ENCODE measurements around the gene PPP1R1A. TPM values are rescaled to one million over a fixed set of nuclear protein-coding genes. Genes with fewer than 3 reads are reported as not detected.
A peak's percentile ranks its signal among the peaks of the same experiment; 100 is the strongest.

PPP1R1A gene
- total RNA-seq, 2 experiments from 2014 or later, result not detected

GRCh38 chr12:54612225-54612750 lies 23.8 kb upstream of the PPP1R1A start:
- Mint-ChIP-seq H3K36me3 (ENCODE audit: low read depth) (no peaks in the 10 kb centered on the region), H3K4me3 (no peak overlapping the region), H3K27me3 (peaks cover 35% of the 10 kb centered on the region), H3K27ac (no peak overlapping the region), H3K4me1 (no peaks in the 10 kb centered on the region), H3K9me3 (no peaks in the 10 kb centered on the region)
- DNase-seq, result no peak
- ChIA-PET POLR2A (no interaction called here), CTCF (no interaction called here)

GRCh38 chr12:54611715-54612149 lies 23.3 kb upstream of the PPP1R1A start:
- ChIA-PET CTCF (no interaction called here), POLR2A (no interaction called here)
- DNase-seq, result no peak
- Mint-ChIP-seq H3K27me3 (peaks cover 31% of the 10 kb centered on the region), H3K27ac (no peak overlapping the region), H3K4me3 (no peak overlapping the region), H3K9me3 (no peaks in the 10 kb centered on the region), H3K4me1 (no peaks in the 10 kb centered on the region), H3K36me3 (ENCODE audit: low read depth) (no peaks in the 10 kb centered on the region)

- Mint-ChIP-seq H3K27me3 (peaks cover 16% of the 10 kb centered on the region), H3K9me3 (no peaks in the 10 kb centered on the region), H3K4me1 (no peaks in the 10 kb centered on the region), H3K27ac (no peak overlapping the region), H3K36me3 (ENCODE audit: low read depth) (no peaks in the 10 kb centered on the region), H3K4me3 (no peak overlapping the region)
- POLR2A ChIA-PET, result no interaction called here
- DNase-seq, result no peak
- CTCF ChIA-PET, result interaction anchor here (0.5 kb wide), 1 partner anchor 37 kb away, joined by 3 read pairs; no protein-coding TSS in a partner anchor
These were observed 20.3 kb upstream of the PPP1R1A start for GRCh38 chr12:54608769-54609168.

- no peak overlapping the region for H3K27ac Mint-ChIP-seq
- peaks cover 2% of the 10 kb centered on the region for H3K4me1 Mint-ChIP-seq
- peaks cover 16% of the 10 kb centered on the region for H3K27me3 Mint-ChIP-seq
- ChIA-PET POLR2A (no interaction called here), CTCF (no interaction called here)
- no peak for DNase-seq
- no peaks in the 10 kb centered on the region for H3K36me3 Mint-ChIP-seq (ENCODE audit: low read depth)
- H3K4me3 Mint-ChIP-seq, result no peak overlapping the region
- H3K9me3 Mint-ChIP-seq, result no peaks in the 10 kb centered on the region
These were observed 19.7 kb upstream of the PPP1R1A start for GRCh38 chr12:54608156-54608555.

- DNase-seq, result no peak
- Mint-ChIP-seq H3K9me3 (no peaks in the 10 kb centered on the region), H3K4me3 (no peak overlapping the region), H3K4me1 (peaks cover 6% of the 10 kb centered on the region), H3K27ac (no peak overlapping the region), H3K27me3 (peaks cover 12% of the 10 kb centered on the region), H3K36me3 (ENCODE audit: low read depth) (no peaks in the 10 kb centered on the region)
- ChIA-PET POLR2A (no interaction called here), CTCF (interaction anchor here (1.2 to 1.3 kb wide), 2 partner anchors 12 to 27 kb away, joined by 3 read pairs; no protein-coding TSS in a partner anchor)
These were observed 18.1 kb upstream of the PPP1R1A start for GRCh38 chr12:54606556-54606955.

GRCh38 chr12:54605138-54605970 lies 16.9 kb upstream of the PPP1R1A start:
- Mint-ChIP-seq H3K4me3 (no peak overlapping the region), H3K27ac (no peak overlapping the region), H3K27me3 (peaks cover 8% of the 10 kb centered on the region), H3K9me3 (no peaks in the 10 kb centered on the region), H3K36me3 (ENCODE audit: low read depth) (no peaks in the 10 kb centered on the region), H3K4me1 (peaks cover 6% of the 10 kb centered on the region)
- CTCF ChIA-PET, result interaction anchor here (3.7 kb wide), 1 partner anchor 26 kb away, joined by 13 read pairs; no protein-coding TSS in a partner anchor
- no peak for DNase-seq
- POLR2A ChIA-PET, result no interaction called here

GRCh38 chr12:54604436-54604835 lies 16.0 kb upstream of the PPP1R1A start:
- no peaks in the 10 kb centered on the region for H3K36me3 Mint-ChIP-seq (ENCODE audit: low read depth)
- H3K27ac Mint-ChIP-seq, result no peak overlapping the region
- H3K27me3 Mint-ChIP-seq, result peaks cover 12% of the 10 kb centered on the region
- no peak for DNase-seq
- peaks cover 6% of the 10 kb centered on the region for H3K4me1 Mint-ChIP-seq
- H3K4me3 Mint-ChIP-seq, result no peak overlapping the region
- POLR2A ChIA-PET, result no interaction called here
- CTCF ChIA-PET, result interaction anchor here (0.6 to 3.7 kb wide), 4 partner anchors 9 to 161 kb away, joined by 3 to 13 read pairs (median 4); no protein-coding TSS in a partner anchor
- no peaks in the 10 kb centered on the region for H3K9me3 Mint-ChIP-seq

- Mint-ChIP-seq H3K4me3 (no peak overlapping the region), H3K36me3 (ENCODE audit: low read depth) (no peaks in the 10 kb centered on the region), H3K4me1 (peaks cover 6% of the 10 kb centered on the region), H3K27ac (no peak overlapping the region), H3K27me3 (peaks cover 18% of the 10 kb centered on the region), H3K9me3 (no peaks in the 10 kb centered on the region)
- ChIA-PET CTCF (interaction anchor here (0.6 to 3.7 kb wide), 4 partner anchors 9 to 160 kb away, joined by 3 to 13 read pairs (median 4); no protein-coding TSS in a partner anchor), POLR2A (no interaction called here)
- no peak for DNase-seq
These were observed 15.4 kb upstream of the PPP1R1A start for GRCh38 chr12:54603872-54604271.

- peaks cover 6% of the 10 kb centered on the region for H3K4me1 Mint-ChIP-seq
- H3K4me3 Mint-ChIP-seq, result no peak overlapping the region
- DNase-seq, result peak; percentile 68
- H3K36me3 Mint-ChIP-seq (ENCODE audit: low read depth), result no peaks in the 10 kb centered on the region
- no peaks in the 10 kb centered on the region for H3K9me3 Mint-ChIP-seq
- ChIA-PET POLR2A (interaction anchor here (0.6 kb wide), 1 partner anchor 1068 kb away, joined by 3 read pairs; no protein-coding TSS in a partner anchor), CTCF (interaction anchor here (1.5 to 3.7 kb wide), 2 partner anchors 24 to 55 kb away, joined by 4 to 13 read pairs; no protein-coding TSS in a partner anchor)
- H3K27ac Mint-ChIP-seq, result no peak overlapping the region
- H3K27me3 Mint-ChIP-seq, result peaks cover 20% of the 10 kb centered on the region
These were observed 14.8 kb upstream of the PPP1R1A start for GRCh38 chr12:54603173-54603814.

GRCh38 chr12:54602661-54603060 lies 14.2 kb upstream of the PPP1R1A start:
- DNase-seq, result no peak
- POLR2A ChIA-PET, result no interaction called here
- Mint-ChIP-seq H3K27me3 (peaks cover 18% of the 10 kb centered on the region), H3K9me3 (no peaks in the 10 kb centered on the region), H3K36me3 (ENCODE audit: low read depth) (no peaks in the 10 kb centered on the region), H3K4me3 (no peak overlapping the region), H3K4me1 (peaks cover 6% of the 10 kb centered on the region), H3K27ac (no peak overlapping the region)
- CTCF ChIA-PET, result interaction anchor here (3.7 kb wide), 1 partner anchor 23 kb away, joined by 13 read pairs; no protein-coding TSS in a partner anchor

GRCh38 chr12:54601841-54602240 lies 13.4 kb upstream of the PPP1R1A start:
- H3K9me3 Mint-ChIP-seq, result no peaks in the 10 kb centered on the region
- no peak for DNase-seq
- H3K27ac Mint-ChIP-seq, result no peak overlapping the region
- CTCF ChIA-PET, result interaction anchor here (3.7 kb wide), 1 partner anchor 23 kb away, joined by 13 read pairs; no protein-coding TSS in a partner anchor
- H3K4me1 Mint-ChIP-seq, result peaks cover 6% of the 10 kb centered on the region
- no peak overlapping the region for H3K4me3 Mint-ChIP-seq
- no peaks in the 10 kb centered on the region for H3K36me3 Mint-ChIP-seq (ENCODE audit: low read depth)
- H3K27me3 Mint-ChIP-seq, result peaks cover 17% of the 10 kb centered on the region
- POLR2A ChIA-PET, result no interaction called here

GRCh38 chr12:54598970-54599369 lies 10.5 kb upstream of the PPP1R1A start:
- DNase-seq, result no peak
- POLR2A ChIA-PET, result no interaction called here
- H3K27me3 Mint-ChIP-seq, result peaks cover 17% of the 10 kb centered on the region
- H3K4me1 Mint-ChIP-seq, result peaks cover 6% of the 10 kb centered on the region
- H3K27ac Mint-ChIP-seq, result no peak overlapping the region
- no peak overlapping the region for H3K4me3 Mint-ChIP-seq
- H3K36me3 Mint-ChIP-seq (ENCODE audit: low read depth), result no peaks in the 10 kb centered on the region
- H3K9me3 Mint-ChIP-seq, result no peaks in the 10 kb centered on the region
- CTCF ChIA-PET, result no interaction called here

GRCh38 chr12:54596526-54596946 lies 8.1 kb upstream of the PPP1R1A start:
- no peaks in the 10 kb centered on the region for H3K4me1 Mint-ChIP-seq
- ChIA-PET CTCF (interaction anchor here (0.6 to 1.7 kb wide), 4 partner anchors 10 to 48 kb away, joined by 3 to 4 read pairs (median 4); no protein-coding TSS in a partner anchor), POLR2A (no interaction called here)

More at GRCh38 chr12:54596526-54596946, 8.1 kb upstream of the PPP1R1A start:
- peak; percentile 54 for DNase-seq
- peaks cover 23% of the 10 kb centered on the region for H3K27me3 Mint-ChIP-seq
- no peak overlapping the region for H3K27ac Mint-ChIP-seq
- H3K4me3 Mint-ChIP-seq, result no peak overlapping the region
- H3K36me3 Mint-ChIP-seq (ENCODE audit: low read depth), result no peaks in the 10 kb centered on the region
- H3K9me3 Mint-ChIP-seq, result no peaks in the 10 kb centered on the region
